ENCODE data around the gene CC2D1A.

The CC2D1A gene

GRCh38 chr19:13870873-13871272, 35.1 kb upstream of the CC2D1A start:
- Mint-ChIP-seq H3K4me3 (no peak overlapping the region), H3K4me1 (ENCODE audit: low read depth) (peaks cover 13% of the 10 kb centered on the region), H3K9me3 (no peaks in the 10 kb centered on the region), H3K27me3 (peaks cover 44% of the 10 kb centered on the region), H3K27ac (no peak overlapping the region), H3K36me3 (ENCODE audit: low read depth) (no peaks in the 10 kb centered on the region)
- DNase-seq: no peak

- Mint-ChIP-seq H3K4me1 (ENCODE audit: low read depth) (peaks cover 6% of the 10 kb centered on the region), H3K27ac (no peak overlapping the region), H3K27me3 (peaks cover 35% of the 10 kb centered on the region), H3K4me3 (peak overlapping the region; percentile 62), H3K36me3 (ENCODE audit: low read depth) (no peaks in the 10 kb centered on the region), H3K9me3 (no peaks in the 10 kb centered on the region)
- DNase-seq: no peak
Measured at GRCh38 chr19:13872339-13872694, 33.7 kb upstream of the CC2D1A start.

GRCh38 chr19:13872695-13873389, 33.2 kb upstream of the CC2D1A start:
- DNase-seq: peak; percentile 64
- Mint-ChIP-seq H3K4me3 (peak overlapping the region; percentile 62), H3K4me1 (ENCODE audit: low read depth) (peaks cover 6% of the 10 kb centered on the region), H3K27ac (no peak overlapping the region), H3K36me3 (ENCODE audit: low read depth) (no peaks in the 10 kb centered on the region), H3K9me3 (no peaks in the 10 kb centered on the region), H3K27me3 (peaks cover 29% of the 10 kb centered on the region)

GRCh38 chr19:13873834-13874515, 32.0 kb upstream of the CC2D1A start:
- Mint-ChIP-seq H3K4me1 (ENCODE audit: low read depth) (peaks cover 2% of the 10 kb centered on the region), H3K27me3 (peaks cover 25% of the 10 kb centered on the region), H3K4me3 (no peak overlapping the region), H3K27ac (no peak overlapping the region), H3K9me3 (no peaks in the 10 kb centered on the region), H3K36me3 (ENCODE audit: low read depth) (no peaks in the 10 kb centered on the region)
- no peak for DNase-seq

GRCh38 chr19:13875824-13876223, 30.2 kb upstream of the CC2D1A start:
- Mint-ChIP-seq H3K9me3 (no peaks in the 10 kb centered on the region), H3K4me1 (ENCODE audit: low read depth) (peaks cover 11% of the 10 kb centered on the region), H3K27ac (no peak overlapping the region), H3K27me3 (peaks cover 15% of the 10 kb centered on the region), H3K4me3 (no peak overlapping the region), H3K36me3 (ENCODE audit: low read depth) (no peaks in the 10 kb centered on the region)
- DNase-seq: no peak

- H3K9me3 Mint-ChIP-seq: no peaks in the 10 kb centered on the region
- H3K36me3 Mint-ChIP-seq (ENCODE audit: low read depth): no peaks in the 10 kb centered on the region
- no peak for DNase-seq
- no peak within 1 kb of the TSS for H3K4me3 Mint-ChIP-seq
- peaks cover 21% of the 10 kb centered on the region for H3K4me1 Mint-ChIP-seq (ENCODE audit: low read depth)
- peaks cover 10% of the 10 kb centered on the region for H3K27me3 Mint-ChIP-seq
- H3K27ac Mint-ChIP-seq: no peak within 1 kb of the TSS
Measured at GRCh38 chr19:13876834-13877233, 29.2 kb upstream of the CC2D1A start, which contains the start of gene NANOS3. TSS of gene NANOS3 (plus strand) at chr19:13877134. CDS start at chr19:13877249, 115 bp downstream.

GRCh38 chr19:13877303-13877702, 28.7 kb upstream of the CC2D1A start:
- no peak overlapping the region for H3K4me3 Mint-ChIP-seq
- H3K36me3 Mint-ChIP-seq (ENCODE audit: low read depth): no peaks in the 10 kb centered on the region
- no peaks in the 10 kb centered on the region for H3K9me3 Mint-ChIP-seq
- DNase-seq: no peak
- peaks cover 10% of the 10 kb centered on the region for H3K27me3 Mint-ChIP-seq
- peaks cover 26% of the 10 kb centered on the region for H3K4me1 Mint-ChIP-seq (ENCODE audit: low read depth)
- no peak overlapping the region for H3K27ac Mint-ChIP-seq

GRCh38 chr19:13880059-13881043, 25.6 kb upstream of the CC2D1A start:
- Mint-ChIP-seq H3K27me3 (no peaks in the 10 kb centered on the region), H3K9me3 (no peaks in the 10 kb centered on the region), H3K4me1 (ENCODE audit: low read depth) (peaks cover 36% of the 10 kb centered on the region), H3K4me3 (peak overlapping the region; percentile 62), H3K27ac (peak overlapping the region; percentile 90), H3K36me3 (ENCODE audit: low read depth) (no peaks in the 10 kb centered on the region)
- DNase-seq: peak; percentile 100

- Mint-ChIP-seq H3K27ac (peak overlapping the region; percentile 90), H3K27me3 (no peaks in the 10 kb centered on the region), H3K9me3 (no peaks in the 10 kb centered on the region), H3K4me1 (ENCODE audit: low read depth) (peaks cover 40% of the 10 kb centered on the region), H3K36me3 (ENCODE audit: low read depth) (no peaks in the 10 kb centered on the region), H3K4me3 (peak overlapping the region; percentile 63)
- peak; percentile 51 for DNase-seq
Measured at GRCh38 chr19:13881251-13881691, 24.7 kb upstream of the CC2D1A start.

- Mint-ChIP-seq H3K4me3 (peak overlapping the region; percentile 63), H3K4me1 (ENCODE audit: low read depth) (peaks cover 42% of the 10 kb centered on the region), H3K27ac (peak overlapping the region; percentile 90), H3K36me3 (ENCODE audit: low read depth) (no peaks in the 10 kb centered on the region), H3K27me3 (no peaks in the 10 kb centered on the region), H3K9me3 (no peaks in the 10 kb centered on the region)
- DNase-seq: peak; percentile 68
Measured at GRCh38 chr19:13881692-13882418, 24.1 kb upstream of the CC2D1A start.

- DNase-seq: no peak
- Mint-ChIP-seq H3K9me3 (no peaks in the 10 kb centered on the region), H3K4me1 (ENCODE audit: low read depth) (peaks cover 44% of the 10 kb centered on the region), H3K27ac (peak overlapping the region; percentile 90), H3K36me3 (ENCODE audit: low read depth) (no peaks in the 10 kb centered on the region), H3K27me3 (no peaks in the 10 kb centered on the region), H3K4me3 (peak overlapping the region; percentile 63)
Measured at GRCh38 chr19:13882419-13882795, 23.6 kb upstream of the CC2D1A start.

- no peak overlapping the region for H3K4me3 Mint-ChIP-seq
- H3K27ac Mint-ChIP-seq: peak overlapping the region; percentile 90
Measured at GRCh38 chr19:13882836-13883235, 23.2 kb upstream of the CC2D1A start.

GRCh38 chr19:13883516-13884064, 22.4 kb upstream of the CC2D1A start:
- Mint-ChIP-seq H3K9me3 (no peaks in the 10 kb centered on the region), H3K27ac (no peak overlapping the region), H3K36me3 (ENCODE audit: low read depth) (no peaks in the 10 kb centered on the region), H3K27me3 (no peaks in the 10 kb centered on the region), H3K4me3 (no peak overlapping the region), H3K4me1 (ENCODE audit: low read depth) (peaks cover 46% of the 10 kb centered on the region)
- DNase-seq: no peak

More at GRCh38 chr19:13882836-13883235, 23.2 kb upstream of the CC2D1A start:
- no peak for DNase-seq
- H3K9me3 Mint-ChIP-seq: no peaks in the 10 kb centered on the region
- peaks cover 46% of the 10 kb centered on the region for H3K4me1 Mint-ChIP-seq (ENCODE audit: low read depth)
- no peaks in the 10 kb centered on the region for H3K36me3 Mint-ChIP-seq (ENCODE audit: low read depth)
- no peaks in the 10 kb centered on the region for H3K27me3 Mint-ChIP-seq
